HG03039 (cell line): ENCODE data around the gene MAP2K5.
"Not testable (repeated sequence)": the region's sequence is repeated elsewhere in the genome, so short reads cannot be mapped to it uniquely, and the experiment has no call there.

Experiments
- ATAC-seq: cut with Tn5 transposase; IDR thresholded peaks from one replicate; pipeline ENCODE4 v1.9.1; 2021; ENCODE audit warnings: mild to moderate bottlenecking, moderate library complexity; ENCODE audit not compliant: unreplicated experiment

The MAP2K5 gene

DNA sequence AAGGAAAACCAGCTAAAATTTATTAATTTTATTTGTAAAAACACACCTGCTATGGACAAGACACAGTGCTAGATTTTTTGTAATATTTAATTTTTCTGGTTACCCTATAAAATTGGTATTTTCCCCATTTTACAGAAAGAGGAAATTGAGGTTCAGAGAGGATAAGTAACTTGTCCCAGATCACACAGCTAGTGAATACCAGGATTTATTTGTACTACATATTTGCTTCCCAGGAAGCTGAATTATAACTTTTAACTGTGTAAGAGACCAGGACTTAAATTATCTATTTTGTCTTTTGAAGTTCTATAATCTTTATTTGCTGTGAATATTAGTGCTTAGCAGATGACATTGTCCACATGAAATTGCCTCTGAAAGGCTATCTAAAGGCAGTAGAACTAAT, 49.7 kb downstream of the MAP2K5 start:
- ATAC-seq, result no peak

GRCh38 chr15:67593562-67593961, 51.1 kb downstream of the MAP2K5 start:
- ATAC-seq, result no peak

DNA sequence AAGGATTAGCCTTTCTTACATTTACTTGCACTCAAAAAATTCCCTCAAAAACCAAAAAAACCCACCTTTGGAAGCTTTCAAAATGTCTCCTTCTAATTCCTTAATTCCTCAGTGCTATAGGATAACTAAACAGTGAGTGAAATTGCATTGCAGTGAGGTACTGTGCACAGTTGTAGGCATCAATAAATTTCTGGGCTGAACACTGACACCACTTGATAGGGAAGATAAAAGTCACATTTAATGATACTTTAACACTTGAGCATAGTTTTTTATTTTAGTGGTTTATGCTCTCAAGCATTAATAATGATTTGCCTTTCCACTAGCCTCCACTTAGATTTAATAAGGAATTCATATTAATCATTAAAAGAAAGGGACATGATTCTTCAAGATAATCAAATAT, 52.3 kb downstream of the MAP2K5 start:
- ATAC-seq, result no peak

DNA sequence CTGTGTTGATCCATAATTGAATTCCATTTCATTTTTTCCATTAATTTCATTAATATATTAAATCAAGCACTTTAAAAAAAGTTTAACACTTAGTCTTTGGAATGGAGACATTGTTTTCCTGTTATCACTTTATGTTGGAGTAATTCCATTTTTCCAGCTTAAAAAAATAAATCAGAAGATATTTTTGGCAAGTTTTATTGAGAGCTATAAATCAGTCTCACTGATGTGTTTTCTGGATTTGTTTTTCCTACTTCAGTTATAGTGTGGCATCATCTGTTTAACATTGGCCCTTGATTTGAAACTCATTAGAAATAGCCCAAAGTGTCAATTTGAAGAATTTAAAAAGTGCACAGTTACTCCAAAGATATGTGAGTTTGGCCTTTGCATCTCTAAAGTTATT, 53.1 kb downstream of the MAP2K5 start:
- ATAC-seq, result no peak

DNA sequence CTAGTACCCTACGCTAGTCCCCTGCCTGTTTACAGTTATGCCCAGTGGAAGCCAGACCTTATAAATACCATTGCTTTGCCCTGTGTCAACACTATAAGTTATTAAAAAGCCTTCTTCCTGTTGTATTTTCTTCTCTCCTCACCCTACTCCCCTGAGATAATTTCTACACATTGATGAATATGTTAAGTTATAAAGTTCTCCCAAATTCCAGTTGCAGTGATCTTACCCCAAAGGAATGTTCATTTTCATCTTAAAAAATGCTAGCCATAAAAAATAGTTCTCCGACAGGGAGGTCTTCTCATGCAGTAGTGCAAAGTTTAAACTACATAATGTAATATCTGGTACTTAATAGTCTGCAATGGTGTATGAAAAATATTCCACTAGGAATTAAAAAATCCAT, 58.6 kb downstream of the MAP2K5 start:
- no peak for ATAC-seq

GRCh38 chr15:67603063-67603462, 60.6 kb downstream of the MAP2K5 start:
- no peak for ATAC-seq

- ATAC-seq, result no peak
Observed at GRCh38 chr15:67605871-67606270, 63.4 kb downstream of the MAP2K5 start.

GRCh38 chr15:67606742-67607141, 64.2 kb downstream of the MAP2K5 start:
- no peak for ATAC-seq

GRCh38 chr15:67607329-67607728, 64.8 kb downstream of the MAP2K5 start:
- no peak for ATAC-seq

DNA sequence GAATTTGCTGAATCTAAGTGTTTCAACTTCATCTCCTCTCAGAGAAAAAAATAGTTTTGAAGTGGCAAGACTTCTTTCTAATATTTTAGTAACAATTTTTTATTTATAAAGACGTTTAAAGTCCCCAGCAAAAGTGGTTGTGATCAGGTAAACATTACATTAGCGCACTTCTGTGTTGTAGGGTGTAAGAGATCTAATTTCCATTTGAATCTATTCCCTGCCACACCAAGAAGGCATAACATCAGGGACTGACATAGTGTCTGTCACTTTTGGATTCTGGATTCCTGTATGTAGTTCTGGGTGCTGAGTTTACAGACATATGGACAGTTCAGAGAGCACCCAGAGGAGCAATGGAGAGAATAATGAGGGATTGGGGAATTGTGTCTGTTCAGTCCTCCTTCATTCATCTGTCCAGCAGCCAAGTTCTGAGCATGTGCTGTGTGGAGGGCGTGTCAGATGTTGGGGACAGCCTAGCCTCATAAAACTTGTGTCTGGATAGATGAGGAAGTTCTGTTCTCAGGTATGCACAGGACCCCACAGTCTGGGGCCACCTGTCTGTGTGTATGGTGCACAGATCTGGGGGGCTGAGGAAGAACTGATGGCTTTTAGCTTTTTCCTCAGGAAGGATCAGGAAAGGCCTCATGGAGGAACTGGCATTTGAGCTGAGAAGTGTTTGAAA, 65.6 kb downstream of the MAP2K5 start:
- ATAC-seq, result no peak

DNA sequence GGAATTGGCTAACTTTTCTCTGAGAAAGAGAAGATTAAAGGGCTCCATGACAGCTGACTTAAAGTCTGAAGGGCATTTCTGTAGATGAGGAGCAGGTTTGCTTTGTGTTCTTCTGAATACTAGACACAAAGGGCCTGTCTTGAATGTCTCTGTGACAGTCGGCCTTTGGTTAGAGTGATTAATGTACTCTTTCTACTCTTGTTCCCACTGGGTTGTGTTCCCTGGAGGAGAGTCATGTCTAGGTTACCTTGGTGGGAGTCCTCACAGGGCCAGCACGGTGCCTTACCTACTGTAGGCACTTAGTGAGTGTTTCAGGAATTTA, 66.1 kb downstream of the MAP2K5 start:
- no peak for ATAC-seq

- ATAC-seq, result no peak
Observed at GRCh38 chr15:67611370-67612369, 69.2 kb downstream of the MAP2K5 start.

DNA sequence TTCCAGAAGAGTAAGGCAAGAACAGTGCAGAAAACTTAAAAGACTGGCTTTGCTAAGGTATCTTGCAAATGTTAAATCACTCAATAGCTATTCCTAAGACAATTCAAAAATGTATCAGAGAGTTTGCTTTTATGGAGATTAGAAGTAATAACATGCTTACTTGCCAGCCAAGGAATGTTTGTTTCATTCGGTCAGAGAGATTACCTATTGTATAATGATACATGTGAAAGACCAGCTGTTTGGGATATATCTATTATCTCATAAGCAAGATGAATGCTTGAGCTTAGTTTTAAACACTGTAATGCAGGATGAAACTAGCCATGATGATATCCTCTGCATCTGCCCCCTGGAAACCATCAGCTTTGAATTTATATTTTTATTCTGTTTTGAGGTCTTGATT, 70.7 kb downstream of the MAP2K5 start:
- ATAC-seq, result no peak

- no peak for ATAC-seq
Observed at GRCh38 chr15:67613708-67614107, 71.2 kb downstream of the MAP2K5 start.

DNA sequence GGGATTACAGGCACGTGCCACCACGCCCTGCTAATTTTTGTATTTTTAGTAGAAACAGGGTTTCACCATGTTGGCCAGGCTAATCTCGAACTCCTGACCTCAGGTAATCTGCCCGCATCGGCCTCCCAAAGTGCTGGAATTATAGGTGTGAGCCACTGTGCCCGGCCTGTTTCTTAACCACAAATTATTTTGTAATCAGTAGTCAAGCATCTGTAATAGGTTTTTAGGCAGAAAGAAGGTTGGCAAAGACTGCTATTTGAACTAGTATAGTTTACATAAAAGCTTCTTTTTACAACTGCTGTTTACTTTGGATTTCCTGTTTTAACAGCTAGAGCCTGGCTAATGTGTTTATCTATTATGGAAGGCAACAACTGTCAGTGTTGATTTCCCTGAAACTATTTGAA, 72.6 kb downstream of the MAP2K5 start:
- ATAC-seq, result not testable (repeated sequence)

- ATAC-seq, result no peak
Observed at GRCh38 chr15:67618297-67618696, 75.8 kb downstream of the MAP2K5 start.

DNA sequence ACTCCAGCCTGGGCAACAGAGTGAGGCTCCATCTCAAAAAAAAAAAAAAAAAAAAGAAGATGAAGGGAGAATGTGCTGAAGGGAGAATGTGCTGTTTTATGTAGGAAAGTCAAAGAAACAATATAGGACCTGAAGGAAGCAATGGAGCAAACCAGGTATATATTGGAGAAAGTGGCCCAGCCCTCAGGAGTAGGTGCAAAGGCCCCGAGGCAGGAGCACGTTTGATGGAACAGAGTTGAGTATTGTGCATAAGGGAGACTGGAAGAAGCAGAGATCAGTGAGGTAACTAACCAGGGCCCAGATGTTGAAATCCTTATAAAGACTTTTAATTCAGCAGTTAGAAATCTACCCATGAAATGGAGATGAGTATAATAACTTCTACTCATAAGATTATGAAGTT, 79.6 kb downstream of the MAP2K5 start:
- no peak for ATAC-seq

DNA sequence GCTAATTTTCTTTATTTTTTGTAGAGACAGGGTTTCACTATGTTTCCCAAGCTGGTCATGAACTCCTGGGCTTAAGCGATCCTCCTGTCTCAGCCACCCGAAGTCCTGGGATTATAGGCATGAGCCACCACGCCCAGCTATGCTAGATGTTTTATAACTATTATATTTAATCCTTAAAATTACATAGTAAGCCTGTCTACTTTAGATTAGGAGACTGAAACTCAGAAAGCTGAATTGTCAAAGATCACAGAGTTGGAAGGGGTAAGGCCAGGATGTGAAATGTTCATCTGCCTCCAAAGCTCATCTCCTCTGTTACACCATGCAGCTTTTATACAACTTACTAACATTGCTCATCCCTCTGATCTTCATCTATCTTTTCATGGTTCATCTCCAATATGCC, 89.8 kb downstream of the MAP2K5 start:
- ATAC-seq, result no peak

GRCh38 chr15:67635950-67636349, 93.4 kb downstream of the MAP2K5 start:
- ATAC-seq, result not testable (repeated sequence)

DNA sequence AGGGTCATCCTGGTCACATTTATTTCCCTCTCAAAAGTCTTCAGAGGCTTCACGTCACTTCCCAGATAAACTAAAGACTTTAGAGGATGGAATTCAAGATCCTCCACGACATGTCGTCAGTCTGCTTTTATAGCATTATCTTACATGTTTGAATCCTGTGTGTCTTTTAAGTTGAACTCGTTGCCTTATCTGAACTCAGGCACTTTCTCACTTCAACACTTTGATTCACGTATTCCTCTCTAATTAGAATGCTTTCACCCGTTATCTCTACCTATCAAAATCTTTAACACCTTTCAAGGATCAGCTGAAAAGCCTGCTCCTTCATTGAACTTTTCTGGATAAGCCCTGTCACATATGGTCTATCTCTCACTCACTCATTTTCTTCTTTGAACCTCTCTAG, 97.1 kb downstream of the MAP2K5 start:
- ATAC-seq, result no peak

DNA sequence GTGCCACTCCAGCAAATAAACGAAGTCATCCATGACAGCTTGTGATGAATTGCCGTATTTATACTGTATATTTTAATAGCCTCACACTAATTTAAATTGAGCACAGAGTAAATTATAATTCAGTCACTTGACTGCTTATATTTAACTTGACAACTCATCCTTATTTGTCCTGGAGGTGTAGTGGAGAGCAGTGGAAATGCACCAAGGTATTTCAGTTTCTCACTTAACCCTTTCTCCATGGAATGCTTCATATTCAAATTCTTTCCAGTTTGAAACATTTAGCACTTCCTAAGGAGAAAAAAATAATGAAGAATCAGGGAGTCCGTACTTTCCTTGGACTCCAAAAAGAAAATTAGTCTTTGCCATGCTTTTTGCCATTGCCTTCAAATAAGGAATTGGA, 99.0 kb downstream of the MAP2K5 start:
- no peak for ATAC-seq

DNA sequence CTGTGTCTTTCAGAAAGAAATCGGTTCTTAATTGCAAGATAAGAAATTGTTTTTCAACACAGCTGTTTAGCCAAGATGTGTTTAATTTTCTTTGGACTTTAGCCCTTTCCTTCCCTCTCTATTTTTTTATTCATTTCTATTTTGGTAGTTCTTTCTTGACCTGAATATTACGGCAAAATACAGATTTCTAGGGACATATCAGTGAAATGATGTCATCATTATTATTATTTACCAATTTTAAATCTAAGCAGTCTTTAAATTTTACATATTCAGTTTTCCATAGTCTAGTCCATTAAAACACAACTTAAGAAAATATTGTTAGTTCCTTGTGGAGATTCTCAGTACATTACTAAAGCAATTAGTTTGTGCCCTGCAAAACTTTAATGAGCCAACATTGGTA, 104.3 kb downstream of the MAP2K5 start:
- no peak for ATAC-seq
